Common myeloid progenitor, CD34-positive (primary cell): ENCODE data around the gene SOWAHD.
"Not testable (repeated sequence)": the region's sequence is repeated elsewhere in the genome, so short reads cannot be mapped to it uniquely, and the experiment has no call there.

Source experiments
- CTCF ChIA-PET: fragments of 350-600 bp; sonication (Branson Sonifier 250); formaldehyde crosslinking; loops from one replicate; lab custom pipeline; 2021; ENCODE audit warnings: antibody characterized with exemption; lab: Charles Lee
- POLR2A ChIA-PET: fragments of 350-600 bp; sonication (Branson Sonifier 250); formaldehyde crosslinking; loops from one replicate; lab custom pipeline; 2021; ENCODE audit warnings: antibody characterized with exemption; lab: Charles Lee
- DNase-seq, 3 donors: peaks; one replicate each; pipeline versions ENCODE4 v3.0.0 to v3.0.0-alpha.2; 2013
- H3K27ac ChIP-seq, 2 experiments: 1 replicate in 1 of 2; 2 replicates in 1 of 2; pipeline ENCODE4 v1.7.0; 2013; ENCODE audit warnings: inconsistent platforms in 2 of 2, low read length in 2 of 2, mild to moderate bottlenecking in 2 of 2, low read depth in 1 of 2, moderate library complexity in 1 of 2; ENCODE audit not compliant: severe bottlenecking in 2 of 2, insufficient read depth in 1 of 2, poor library complexity in 1 of 2
- H3K27me3 ChIP-seq, 5 experiments: replicated peaks in 2 of 5; 1 replicate in 3 of 5; 2 replicates in 2 of 5; pipeline versions ENCODE4 v1.6.1 to v1.7.0; 2013; ENCODE audit warnings: low read length in 4 of 5, mild to moderate bottlenecking in 2 of 5, moderate library complexity in 2 of 5, inconsistent platforms in 1 of 5; ENCODE audit not compliant: insufficient read depth in 5 of 5, control insufficient read depth in 4 of 5
- H3K36me3 ChIP-seq, 4 experiments: 1 replicate in 2 of 4; 2 replicates in 2 of 4; pipeline versions ENCODE4 v1.6.1 to v1.7.0; 2013; ENCODE audit warnings: low read length in 3 of 4, control low read depth in 1 of 4, mild to moderate bottlenecking in 1 of 4; ENCODE audit not compliant: control insufficient read depth in 4 of 4, insufficient read depth in 4 of 4
- H3K4me1 ChIP-seq, 4 experiments: 1 replicate in 3 of 4; 2 replicates in 1 of 4; pipeline versions ENCODE4 v1.6.1 to v1.7.1; 2013; ENCODE audit warnings: low read length in 3 of 4, mild to moderate bottlenecking in 3 of 4, control low read depth in 1 of 4, inconsistent platforms in 1 of 4, moderate library complexity in 1 of 4; ENCODE audit not compliant: control insufficient read depth in 4 of 4, insufficient read depth in 4 of 4; ENCODE audit errors: control extremely low read depth in 1 of 4
- H3K4me3 ChIP-seq, 7 experiments: 1 replicate in 4 of 7; 2 replicates in 3 of 7; pipeline versions ENCODE4 v1.5.1 to v1.7.0; 2013; ENCODE audit warnings: mild to moderate bottlenecking in 7 of 7, low read length in 6 of 7, moderate library complexity in 6 of 7, inconsistent platforms in 2 of 7, low read depth in 2 of 7, control low read depth in 1 of 7; ENCODE audit not compliant: insufficient read depth in 4 of 7, control insufficient read depth in 1 of 7; ENCODE audit errors: extremely low read depth in 1 of 7
- H3K9me3 ChIP-seq, 5 experiments: 1 replicate in 4 of 5; 2 replicates in 1 of 5; pipeline versions ENCODE4 v1.6.1 to v1.7.1; 2013; ENCODE audit warnings: low read length in 4 of 5, mild to moderate bottlenecking in 2 of 5, inconsistent platforms in 1 of 5, low read depth in 1 of 5, moderate library complexity in 1 of 5; ENCODE audit not compliant: control insufficient read depth in 4 of 5, insufficient read depth in 2 of 5; ENCODE audit errors: control extremely low read depth in 1 of 5
- WGBS: methylation state at CpG from one replicate; pipeline ENCODE4 v1.1.5; 2013; ENCODE audit not compliant: insufficient coverage; 5-methylcytosine and 5-hydroxymethylcytosine counted together

Gene SOWAHD

DNA sequence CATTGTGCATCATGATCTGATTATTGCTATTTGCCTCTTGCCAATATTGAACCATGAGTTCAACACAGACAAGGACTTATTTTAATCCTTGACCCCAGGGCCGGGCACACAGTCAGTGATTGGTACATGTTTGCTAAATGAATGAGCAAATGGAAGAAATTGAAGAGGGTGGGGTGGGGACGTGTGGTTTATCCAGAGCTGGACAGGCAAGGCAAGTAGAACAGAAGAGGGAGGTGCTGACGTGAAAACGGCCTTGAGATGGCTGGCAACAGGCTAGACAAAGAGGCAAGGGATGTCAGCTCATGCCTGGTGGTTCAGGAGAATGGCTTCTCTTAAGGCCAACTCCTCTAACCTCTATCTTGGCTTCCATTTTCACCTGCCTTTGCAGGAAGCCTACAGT lies 50.1 kb downstream of the SOWAHD start:
- H3K4me3 ChIP-seq, H3K27ac ChIP-seq, H3K36me3 ChIP-seq, DNase-seq, H3K9me3 ChIP-seq, H3K4me1 ChIP-seq, POLR2A ChIA-PET, H3K27me3 ChIP-seq, CTCF ChIA-PET: not testable (repeated sequence)
- no CpG with 5 or more reads among the region's 4 CpGs for WGBS

DNA sequence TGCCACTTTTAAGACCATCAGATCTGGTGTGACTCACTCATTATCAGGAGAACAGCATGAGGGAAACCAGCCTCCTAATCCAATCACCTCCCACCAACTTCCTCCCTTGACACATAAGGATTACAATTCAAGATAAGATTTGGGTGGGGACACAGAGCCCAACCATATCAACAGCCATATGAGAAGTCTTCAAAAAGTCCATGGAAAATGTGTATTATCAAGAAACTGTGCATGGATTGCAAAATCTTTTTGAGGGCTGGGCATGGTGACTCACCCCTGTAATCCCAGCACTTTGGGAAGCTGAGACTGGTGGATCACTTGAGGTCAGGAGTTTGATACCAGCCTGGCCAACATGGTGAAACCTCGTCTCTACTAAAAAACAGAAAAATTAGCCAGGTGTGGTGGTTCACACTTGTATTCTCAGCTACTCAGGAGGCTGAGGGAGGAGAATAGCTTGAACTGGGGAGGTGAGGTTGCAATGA lies 50.8 kb downstream of the SOWAHD start:
- H3K36me3 ChIP-seq: no peaks in the 10 kb centered on the region
- H3K4me3 ChIP-seq: no peak overlapping the region
- ChIA-PET POLR2A (no interaction called here), CTCF (no interaction called here)
- no peak overlapping the region for H3K27ac ChIP-seq
- H3K4me1 ChIP-seq: no peaks in the 10 kb centered on the region
- 83% methylated on average over 1 of the region's 1 CpG for WGBS
- peak in 2 of 3 donors; percentile 40 to 58 for DNase-seq
- H3K27me3 ChIP-seq: no peaks in the 10 kb centered on the region
- peaks cover 0 to 3% (median 0%) of the 10 kb centered on the region in 5 experiments for H3K9me3 ChIP-seq
